Fibroblast of lung (primary cell): ENCODE measurements around the gene CDC34. TPM values are rescaled to one million over a fixed set of nuclear protein-coding genes. Genes with fewer than 3 reads are reported as not detected.

Experiments
- DNase-seq, 2 donors: peaks; one replicate each; pipeline versions ENCODE4 v3.0.0 to v3.0.0-alpha.2; 2010; ENCODE audit warnings: low read depth in 2 of 2
- H2AFZ ChIP-seq: 2 replicates; pipeline ENCODE4 v1.5.1; 2012; ENCODE audit warnings: low read length, control low read depth, inconsistent platforms
- H3K27ac ChIP-seq: 2 replicates; pipeline ENCODE4 v1.5.1; 2011; ENCODE audit warnings: low read length, control low read depth; ENCODE audit not compliant: insufficient read depth
- H3K27me3 ChIP-seq: 2 replicates; pipeline ENCODE4 v1.5.1; 2011; ENCODE audit warnings: mild to moderate bottlenecking, low read length; ENCODE audit not compliant: control insufficient read depth, insufficient read depth
- H3K36me3 ChIP-seq: 2 replicates; pipeline ENCODE4 v1.5.1; 2011; ENCODE audit warnings: low read length; ENCODE audit not compliant: control insufficient read depth, insufficient read depth
- H3K4me1 ChIP-seq: 2 replicates; pipeline ENCODE4 v1.5.1; 2011; ENCODE audit warnings: low read length; ENCODE audit not compliant: control insufficient read depth, insufficient read depth; ENCODE audit errors: extremely low read depth
- H3K4me2 ChIP-seq: 2 replicates; pipeline ENCODE4 v1.5.1; 2011; ENCODE audit warnings: low read length, control low read depth; ENCODE audit not compliant: insufficient read depth; ENCODE audit errors: extremely low read depth
- H3K4me3 ChIP-seq, 4 experiments: fragments of 200-600 bp in 1 of 4; sonication (generic) in 1 of 4; replicated peaks in 1 of 4; 2 replicates each; pipeline ENCODE4 v1.5.1; 2011 to 2016; ENCODE audit warnings: low read length in 4 of 4, low read depth in 3 of 4, mild to moderate bottlenecking in 3 of 4, control low read depth in 2 of 4, inconsistent platforms in 1 of 4, mixed read lengths in 1 of 4; ENCODE audit not compliant: insufficient read depth in 1 of 4; ENCODE audit errors: control extremely low read depth in 1 of 4
- H3K79me2 ChIP-seq: 2 replicates; pipeline ENCODE4 v1.5.1; 2012; ENCODE audit warnings: mild to moderate bottlenecking, low read length, inconsistent platforms; ENCODE audit not compliant: control insufficient read depth, insufficient read depth
- H3K9ac ChIP-seq: 2 replicates; pipeline ENCODE4 v1.5.1; 2011; ENCODE audit warnings: mild to moderate bottlenecking, low read length, control low read depth; ENCODE audit not compliant: insufficient read depth
- H3K9me3 ChIP-seq: 2 replicates; pipeline ENCODE4 v1.5.1; 2012; ENCODE audit warnings: low read depth, low read length; ENCODE audit not compliant: control insufficient read depth, insufficient read depth
- H4K20me1 ChIP-seq: 2 replicates; pipeline ENCODE4 v1.5.1; 2011; ENCODE audit warnings: low read length; ENCODE audit not compliant: control insufficient read depth, insufficient read depth; ENCODE audit errors: extremely low read depth
- EZH2 ChIP-seq: IDR thresholded peaks from 2 replicates; pipeline ENCODE4 v1.5.1; 2012; ENCODE audit warnings: low read length, control low read depth, mild to moderate bottlenecking; ENCODE audit errors: missing control alignments
- polyA plus RNA-seq, 2 donors: library from polyadenylated mRNA; depleted of rRNA in 1 of 2; stranded (reverse) in 1 of 2; unstranded in 1 of 2; fragments of >200 nt; gene quantifications; 2 replicates each; pipeline ENCODE4 v1.2.1, GENCODE V29; 2011 to 2012; ENCODE audit warnings: missing spikeins in 1 of 2
- total RNA-seq: library from RNA; depleted of rRNA; stranded (reverse); fragments of >200 nt; gene quantifications from 2 replicates; pipeline ENCODE4 v1.2.1, GENCODE V29; 2014
- TF ChIP-seq, protein P1 (sequence below), 2 donors: IDR thresholded peaks in 1 of 2; conservative IDR thresholded peaks in 1 of 2; 1 replicate in 1 of 2; 2 replicates in 1 of 2; pipeline ENCODE4 v1.5.1; 2011 to 2012; ENCODE audit warnings: low read length in 2 of 2, control low read depth in 1 of 2, inconsistent platforms in 1 of 2, low read depth in 1 of 2, mild to moderate bottlenecking in 1 of 2

The CDC34 gene
- total and polyA plus RNA-seq, 2 donors (not counting 1 experiment from before 2014, with no cell fraction given): 23.3 to 72.5 TPM

DNA sequence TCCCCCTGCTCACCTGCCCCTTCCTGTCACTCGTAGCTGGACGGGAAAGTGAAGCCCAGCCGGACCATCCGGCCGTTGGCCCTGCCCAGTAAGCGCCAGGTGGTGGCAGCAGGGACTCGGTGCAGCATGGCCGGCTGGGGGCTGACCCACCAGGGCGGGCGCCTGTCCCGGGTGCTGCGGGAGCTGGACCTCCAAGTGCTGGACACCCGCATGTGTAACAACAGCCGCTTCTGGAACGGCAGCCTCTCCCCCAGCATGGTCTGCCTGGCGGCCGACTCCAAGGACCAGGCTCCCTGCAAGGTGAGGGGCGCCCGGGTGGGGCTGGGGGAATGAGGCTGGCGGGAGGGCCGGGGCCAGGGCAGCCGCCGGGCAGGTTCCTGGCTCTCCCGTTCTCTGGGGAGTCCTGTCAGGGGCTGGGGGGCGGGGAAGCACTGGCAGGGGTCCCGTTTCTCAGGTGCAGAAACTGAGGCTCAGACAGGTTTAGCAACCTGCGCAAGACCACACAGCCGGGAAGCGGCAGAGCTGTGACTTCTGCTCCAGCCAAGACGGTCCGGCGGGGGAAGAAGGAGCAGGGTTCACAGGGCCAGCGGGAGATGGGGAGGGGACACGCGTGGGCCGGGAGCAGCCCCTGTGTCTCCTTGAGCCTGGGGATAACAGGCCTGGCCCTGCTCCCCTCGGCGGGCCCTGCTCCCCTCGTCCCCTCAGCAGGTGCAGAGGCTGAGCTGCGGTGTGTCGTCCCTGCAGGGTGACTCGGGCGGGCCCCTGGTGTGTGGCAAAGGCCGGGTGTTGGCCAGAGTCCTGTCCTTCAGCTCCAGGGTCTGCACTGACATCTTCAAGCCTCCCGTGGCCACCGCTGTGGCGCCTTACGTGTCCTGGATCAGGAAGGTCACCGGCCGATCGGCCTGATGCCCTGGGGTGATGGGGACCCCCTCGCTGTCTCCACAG is 17.6 kb downstream of the CDC34 start:
- no peaks in the 10 kb centered on the region for H3K36me3 ChIP-seq
- no peak overlapping the region for H3K27ac ChIP-seq
- no peaks in the 10 kb centered on the region for H3K27me3 ChIP-seq
- no peak overlapping the region for H3K9ac ChIP-seq
- H3K9me3 ChIP-seq: no peaks in the 10 kb centered on the region
- H3K4me3 ChIP-seq: no peak overlapping the region
- DNase-seq: no peak
- H3K4me2 ChIP-seq: no peak overlapping the region
- TF ChIP-seq, protein P1, sequence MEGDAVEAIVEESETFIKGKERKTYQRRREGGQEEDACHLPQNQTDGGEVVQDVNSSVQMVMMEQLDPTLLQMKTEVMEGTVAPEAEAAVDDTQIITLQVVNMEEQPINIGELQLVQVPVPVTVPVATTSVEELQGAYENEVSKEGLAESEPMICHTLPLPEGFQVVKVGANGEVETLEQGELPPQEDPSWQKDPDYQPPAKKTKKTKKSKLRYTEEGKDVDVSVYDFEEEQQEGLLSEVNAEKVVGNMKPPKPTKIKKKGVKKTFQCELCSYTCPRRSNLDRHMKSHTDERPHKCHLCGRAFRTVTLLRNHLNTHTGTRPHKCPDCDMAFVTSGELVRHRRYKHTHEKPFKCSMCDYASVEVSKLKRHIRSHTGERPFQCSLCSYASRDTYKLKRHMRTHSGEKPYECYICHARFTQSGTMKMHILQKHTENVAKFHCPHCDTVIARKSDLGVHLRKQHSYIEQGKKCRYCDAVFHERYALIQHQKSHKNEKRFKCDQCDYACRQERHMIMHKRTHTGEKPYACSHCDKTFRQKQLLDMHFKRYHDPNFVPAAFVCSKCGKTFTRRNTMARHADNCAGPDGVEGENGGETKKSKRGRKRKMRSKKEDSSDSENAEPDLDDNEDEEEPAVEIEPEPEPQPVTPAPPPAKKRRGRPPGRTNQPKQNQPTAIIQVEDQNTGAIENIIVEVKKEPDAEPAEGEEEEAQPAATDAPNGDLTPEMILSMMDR (conservative IDR thresholded peaks at IDR 0.05 in 1 of 2, IDR thresholded peaks at IDR 0.05 in 1 of 2; ENCODE audit: low read depth in 1 of 2, low read length in 2 of 2): no peak
- TF ChIP-seq EZH2: no peak
- no peak overlapping the region for H2AFZ ChIP-seq
- no peaks in the 10 kb centered on the region for H4K20me1 ChIP-seq
- no peaks in the 10 kb centered on the region for H3K79me2 ChIP-seq
- H3K4me1 ChIP-seq: no peaks in the 10 kb centered on the region

- Histone ChIP-seq H4K20me1 (no peaks in the 10 kb centered on the region), H3K9me3 (no peaks in the 10 kb centered on the region), H3K4me3 (no peak overlapping the region), H3K79me2 (no peaks in the 10 kb centered on the region), H2AFZ (no peak overlapping the region), H3K9ac (no peak overlapping the region), H3K27ac (no peak overlapping the region), H3K27me3 (no peaks in the 10 kb centered on the region), H3K4me1 (no peaks in the 10 kb centered on the region), H3K4me2 (no peak overlapping the region), H3K36me3 (no peaks in the 10 kb centered on the region)
- DNase-seq: no peak
- TF ChIP-seq, protein P1 (conservative IDR thresholded peaks at IDR 0.05 in 1 of 2, IDR thresholded peaks at IDR 0.05 in 1 of 2; ENCODE audit: low read depth in 1 of 2, low read length in 2 of 2): no peak
- TF ChIP-seq EZH2: no peak
Measured at GRCh38 chr19:554817-555216, 23.3 kb downstream of the CDC34 start.

DNA sequence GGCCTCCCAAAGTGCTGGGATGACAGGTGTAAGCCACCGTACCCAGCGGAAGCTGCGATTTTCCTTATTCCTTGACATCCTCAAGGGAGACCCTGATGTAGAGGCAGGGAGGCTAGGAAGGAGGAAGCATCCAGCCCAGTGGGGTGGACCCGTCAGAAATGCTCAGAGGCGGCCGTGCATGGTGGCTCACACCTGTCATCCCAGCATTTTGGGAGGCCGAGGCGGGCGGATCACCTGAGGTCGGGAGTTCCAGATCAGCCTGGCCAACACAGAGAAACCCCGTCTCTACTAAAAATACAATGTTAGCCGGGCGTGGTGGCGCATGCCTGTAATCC is 23.9 kb downstream of the CDC34 start:
- Histone ChIP-seq H3K27ac (no peak overlapping the region), H3K4me3 (no peak overlapping the region), H3K27me3 (no peaks in the 10 kb centered on the region), H3K79me2 (no peaks in the 10 kb centered on the region), H3K4me1 (no peaks in the 10 kb centered on the region), H3K9me3 (no peaks in the 10 kb centered on the region), H2AFZ (no peak overlapping the region), H3K9ac (no peak overlapping the region), H4K20me1 (no peaks in the 10 kb centered on the region), H3K4me2 (no peak overlapping the region), H3K36me3 (no peaks in the 10 kb centered on the region)
- DNase-seq: no peak
- no peak for TF ChIP-seq EZH2
- TF ChIP-seq, protein P1 (conservative IDR thresholded peaks at IDR 0.05 in 1 of 2, IDR thresholded peaks at IDR 0.05 in 1 of 2; ENCODE audit: low read depth in 1 of 2, low read length in 2 of 2): no peak
